HL-60 (cell line): Measurements from ENCODE around the gene KBTBD13.

Experiments
- DNase-seq, 2 experiments: peaks; one replicate each; pipeline ENCODE4 v3.0.0-alpha.2; 2010 to 2020; ENCODE audit warnings: low read depth in 1 of 2, low spot score in 1 of 2
- H3K27ac ChIP-seq: fragments of 250-450 bp; sonication (Bioruptor Pico); replicated peaks from 2 replicates; pipeline ENCODE4 v1.5.1; 2020; ENCODE audit warnings: mild to moderate bottlenecking, moderate library complexity
- H3K27me3 ChIP-seq: fragments of 250-450 bp; sonication (Bioruptor Pico); 2 replicates; pipeline ENCODE4 v1.5.1; 2021; ENCODE audit warnings: mild to moderate bottlenecking, moderate library complexity; ENCODE audit not compliant: insufficient read depth, poor library complexity, severe bottlenecking
- H3K4me3 ChIP-seq: replicated peaks from 2 replicates; pipeline ENCODE4 v1.5.1; 2011; ENCODE audit warnings: mild to moderate bottlenecking, control low read depth, low read length; ENCODE audit not compliant: insufficient read depth
- GABPA ChIP-seq: IDR thresholded peaks from 2 replicates; pipeline ENCODE4 v1.6.1; 2012; ENCODE audit warnings: low read depth
- POLR2AphosphoS5 ChIP-seq: IDR thresholded peaks from 2 replicates; pipeline ENCODE4 v1.6.1; 2012; ENCODE audit warnings: low read depth
- REST ChIP-seq: IDR thresholded peaks from 2 replicates; pipeline ENCODE4 v1.6.1; 2012; ENCODE audit warnings: low read depth; ENCODE audit not compliant: insufficient replicate concordance
- SPI1 ChIP-seq: IDR thresholded peaks from 2 replicates; pipeline ENCODE4 v1.6.1; 2012; ENCODE audit warnings: low read depth, mild to moderate bottlenecking, borderline replicate concordance
- TF ChIP-seq, protein P1 (sequence below): IDR thresholded peaks from one replicate; pipeline ENCODE4 v1.5.1; 2011; ENCODE audit warnings: low read length, control low read depth, inconsistent platforms; ENCODE audit not compliant: insufficient read depth

The KBTBD13 gene

GRCh38 chr15:65084500-65085206 is 8.1 kb downstream of the KBTBD13 start:
- H3K4me3 ChIP-seq, result no peak overlapping the region
- no peak for DNase-seq
- TF ChIP-seq SPI1, result no peak
- no peak for TF ChIP-seq POLR2AphosphoS5
- no peak for TF ChIP-seq GABPA
- no peak for TF ChIP-seq REST
- TF ChIP-seq, protein P1, sequence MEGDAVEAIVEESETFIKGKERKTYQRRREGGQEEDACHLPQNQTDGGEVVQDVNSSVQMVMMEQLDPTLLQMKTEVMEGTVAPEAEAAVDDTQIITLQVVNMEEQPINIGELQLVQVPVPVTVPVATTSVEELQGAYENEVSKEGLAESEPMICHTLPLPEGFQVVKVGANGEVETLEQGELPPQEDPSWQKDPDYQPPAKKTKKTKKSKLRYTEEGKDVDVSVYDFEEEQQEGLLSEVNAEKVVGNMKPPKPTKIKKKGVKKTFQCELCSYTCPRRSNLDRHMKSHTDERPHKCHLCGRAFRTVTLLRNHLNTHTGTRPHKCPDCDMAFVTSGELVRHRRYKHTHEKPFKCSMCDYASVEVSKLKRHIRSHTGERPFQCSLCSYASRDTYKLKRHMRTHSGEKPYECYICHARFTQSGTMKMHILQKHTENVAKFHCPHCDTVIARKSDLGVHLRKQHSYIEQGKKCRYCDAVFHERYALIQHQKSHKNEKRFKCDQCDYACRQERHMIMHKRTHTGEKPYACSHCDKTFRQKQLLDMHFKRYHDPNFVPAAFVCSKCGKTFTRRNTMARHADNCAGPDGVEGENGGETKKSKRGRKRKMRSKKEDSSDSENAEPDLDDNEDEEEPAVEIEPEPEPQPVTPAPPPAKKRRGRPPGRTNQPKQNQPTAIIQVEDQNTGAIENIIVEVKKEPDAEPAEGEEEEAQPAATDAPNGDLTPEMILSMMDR, result no peak
- peaks cover 22% of the 10 kb centered on the region for H3K27me3 ChIP-seq
- H3K27ac ChIP-seq, result no peak overlapping the region

GRCh38 chr15:65085207-65085753 is 8.7 kb downstream of the KBTBD13 start:
- DNase-seq, result no peak
- Histone ChIP-seq H3K27ac (no peak overlapping the region), H3K27me3 (peaks cover 22% of the 10 kb centered on the region), H3K4me3 (no peak overlapping the region)
- TF ChIP-seq REST (no peak), POLR2AphosphoS5 (no peak), SPI1 (no peak)
- TF ChIP-seq, protein P1, result no peak

DNA sequence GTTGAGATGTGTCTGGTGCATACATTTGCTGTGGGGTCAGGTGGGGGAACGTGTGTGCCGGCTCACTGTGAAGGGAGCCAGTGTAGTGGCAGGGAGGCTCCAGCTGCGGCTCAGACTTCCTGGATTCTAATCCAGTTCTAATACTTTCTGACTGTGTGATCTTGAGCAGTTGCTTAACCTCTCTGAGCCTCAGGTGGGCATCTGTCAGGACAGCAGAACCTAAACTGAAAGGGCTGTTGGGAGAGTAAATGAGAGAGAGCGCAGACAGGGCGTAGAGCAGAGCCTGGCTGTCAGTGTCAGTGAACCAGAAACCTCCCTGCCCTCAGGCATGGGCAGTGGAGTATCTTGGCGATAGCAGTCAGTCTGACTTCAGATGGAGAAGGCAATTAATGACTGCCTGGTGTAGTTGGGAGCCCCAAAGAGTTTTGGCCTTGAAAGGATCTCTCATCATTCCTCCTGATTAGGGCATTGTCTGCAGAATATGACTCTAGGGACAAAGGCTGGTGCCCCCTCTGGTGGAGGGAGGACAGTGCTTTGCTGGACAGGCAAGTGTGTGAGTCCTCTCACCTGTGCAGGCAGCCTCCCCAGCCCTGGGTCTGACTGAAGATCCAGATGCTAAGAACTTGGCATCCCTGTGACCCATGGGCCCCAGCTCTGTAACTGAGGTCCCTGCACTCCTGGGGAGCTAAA is 9.6 kb downstream of the KBTBD13 start:
- DNase-seq, result peak in 1 of 2 experiments; percentile 23
- TF ChIP-seq, protein P1, result peak; percentile 34
- no peak for TF ChIP-seq POLR2AphosphoS5
- Histone ChIP-seq H3K4me3 (no peak overlapping the region), H3K27me3 (peaks cover 22% of the 10 kb centered on the region), H3K27ac (no peak overlapping the region)
